Stomach (tissue), 4 donors: ENCODE data around the gene ATP23.

Experiments used
- EP300 ChIP-seq: sonication (generic); formaldehyde crosslinking; IDR thresholded peaks from one replicate; pipeline ENCODE4 v1.6.1; 2017; ENCODE audit warnings: antibody characterized with exemption
- POLR2A ChIP-seq, 4 donors: fragments of 450-650 bp; IDR thresholded peaks; one replicate each; pipeline ENCODE4 v1.6.1; 2016; ENCODE audit warnings: antibody characterized with exemption in 4 of 4, control low read depth in 2 of 4, mild to moderate bottlenecking in 1 of 4, moderate library complexity in 1 of 4
- POLR2AphosphoS5 ChIP-seq, 3 donors: sonication (generic); formaldehyde crosslinking; IDR thresholded peaks; one replicate each; pipeline ENCODE4 v1.6.1; 2016; ENCODE audit warnings: antibody characterized with exemption in 3 of 3
- TF ChIP-seq, protein P1 (sequence below), 7 experiments: fragments of 450-650 bp in 4 of 7; fragments of 200-600 bp in 3 of 7; sonication (generic) in 3 of 7; IDR thresholded peaks; one replicate each; pipeline ENCODE4 v1.5.1; 2016 to 2019; ENCODE audit warnings: antibody characterized with exemption in 7 of 7, control low read depth in 2 of 7, mild to moderate bottlenecking in 1 of 7

DNA sequence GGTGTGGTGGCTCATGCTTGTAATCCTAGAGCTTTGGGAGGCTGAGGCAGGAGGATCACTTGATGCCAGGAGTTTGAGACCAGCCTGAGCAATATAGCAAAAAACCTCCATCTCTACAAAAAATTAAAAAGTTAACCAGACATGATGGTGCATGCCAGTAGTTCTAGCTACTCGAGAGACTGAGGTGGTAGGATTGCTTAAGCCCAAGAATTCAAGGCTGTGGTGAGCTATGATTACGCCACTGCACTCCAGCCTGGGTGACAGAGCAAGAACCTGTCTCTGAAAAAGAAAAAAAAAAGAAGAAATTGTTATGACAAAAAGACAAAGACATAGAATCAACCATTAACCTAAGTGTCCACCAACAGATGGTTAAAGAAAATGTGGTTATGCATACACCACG lies 2.1 kb upstream of the ATP23 start:
- TF ChIP-seq, protein P1, sequence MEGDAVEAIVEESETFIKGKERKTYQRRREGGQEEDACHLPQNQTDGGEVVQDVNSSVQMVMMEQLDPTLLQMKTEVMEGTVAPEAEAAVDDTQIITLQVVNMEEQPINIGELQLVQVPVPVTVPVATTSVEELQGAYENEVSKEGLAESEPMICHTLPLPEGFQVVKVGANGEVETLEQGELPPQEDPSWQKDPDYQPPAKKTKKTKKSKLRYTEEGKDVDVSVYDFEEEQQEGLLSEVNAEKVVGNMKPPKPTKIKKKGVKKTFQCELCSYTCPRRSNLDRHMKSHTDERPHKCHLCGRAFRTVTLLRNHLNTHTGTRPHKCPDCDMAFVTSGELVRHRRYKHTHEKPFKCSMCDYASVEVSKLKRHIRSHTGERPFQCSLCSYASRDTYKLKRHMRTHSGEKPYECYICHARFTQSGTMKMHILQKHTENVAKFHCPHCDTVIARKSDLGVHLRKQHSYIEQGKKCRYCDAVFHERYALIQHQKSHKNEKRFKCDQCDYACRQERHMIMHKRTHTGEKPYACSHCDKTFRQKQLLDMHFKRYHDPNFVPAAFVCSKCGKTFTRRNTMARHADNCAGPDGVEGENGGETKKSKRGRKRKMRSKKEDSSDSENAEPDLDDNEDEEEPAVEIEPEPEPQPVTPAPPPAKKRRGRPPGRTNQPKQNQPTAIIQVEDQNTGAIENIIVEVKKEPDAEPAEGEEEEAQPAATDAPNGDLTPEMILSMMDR (IDR thresholded peaks at IDR 0.05), result no peak
- TF ChIP-seq POLR2A (IDR thresholded peaks at IDR 0.05), result no peak
- no peak for TF ChIP-seq POLR2AphosphoS5 (IDR thresholded peaks at IDR 0.05)
- no peak for TF ChIP-seq EP300
